ENCODE data around the gene CRYZ. TPM values are rescaled to one million over a fixed set of nuclear protein-coding genes. Genes with fewer than 3 reads are reported as not detected.

The CRYZ gene
- total and polyA plus RNA-seq, 10 of the 15 experiments (the other 5 are each of a cell fraction or from before 2014, with no cell fraction given): 53.4 to 194 (median 79.8) TPM

DNA sequence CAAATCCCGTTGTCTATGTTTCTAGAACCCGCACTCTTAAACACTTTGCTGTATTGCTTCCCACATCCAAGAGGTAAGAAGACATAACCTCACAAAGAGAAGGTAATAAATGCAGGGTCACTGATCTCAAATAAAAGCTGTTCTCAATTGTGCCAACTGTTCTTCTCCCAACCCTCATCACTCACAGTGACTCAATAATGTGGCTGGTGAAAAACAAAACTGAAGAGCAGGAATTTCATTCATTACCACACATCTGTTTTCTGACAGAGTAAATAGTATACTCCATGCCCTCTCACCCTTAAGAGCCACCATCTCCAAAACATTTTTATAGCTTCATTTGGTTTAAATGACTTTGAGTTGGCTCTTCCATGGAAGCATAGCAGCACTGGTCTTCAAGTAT is 53.0 kb downstream of the CRYZ start:
- no peaks in the 10 kb centered on the region for H4K20me1 ChIP-seq (ENCODE audit: control insufficient read depth, insufficient read depth)
- no peaks in the 10 kb centered on the region; the same call in 2 of the 3 replicates for H3K9me3 ChIP-seq (replicated peaks; ENCODE audit: control insufficient read depth, insufficient read depth, low read length)
- FAIRE-seq: no peak
- ChIA-PET CTCF (interaction anchor here (0.9 to 1.6 kb wide), 4 partner anchors 10 to 92 kb away, joined by 3 to 11 read pairs (median 3); no protein-coding TSS in a partner anchor), RAD21 (ENCODE audit: unreplicated experiment) (interaction anchor here (1.2 to 1.3 kb wide), 2 partner anchors 9 to 10 kb away, joined by 3 to 4 read pairs; no protein-coding TSS in a partner anchor), SMC1A (ENCODE audit: uncharacterized antibody, unreplicated experiment) (interaction anchor here (0.6 to 1.2 kb wide), 3 partner anchors 12 to 54 kb away, joined by 3 read pairs; no protein-coding TSS in a partner anchor), POLR2A (interaction anchor here (0.8 kb wide), 1 partner anchor 28 kb away, joined by 3 read pairs; no protein-coding TSS in a partner anchor)
- H2AFZ ChIP-seq (ENCODE audit: control insufficient read depth, low read depth, low read length): no peak overlapping the region
- no peak overlapping the region for H3K9ac ChIP-seq (ENCODE audit: control insufficient read depth, insufficient read depth, low read length)
- in situ Hi-C loops (cut with MboI) (loop anchor here (10.0 kb wide), 1 partner anchor 835 kb away; no protein-coding TSS in a partner anchor), intact Hi-C loops (cut with micrococcal nuclease; ENCODE audit: unreplicated experiment) (loop anchor here (5.0 to 10.0 kb wide), 2 partner anchors 103 to 675 kb away; no protein-coding TSS in a partner anchor)
- BruUV-seq (replicated peaks): no TSS peak
- TF ChIP-seq LARP7 (IDR thresholded peaks at IDR 0.05) (no peak), CHD1 (IDR thresholded peaks at IDR 0.05; ENCODE audit: low read depth, low read length) (no peak), EED (IDR thresholded peaks at IDR 0.05; ENCODE audit: low read depth) (no peak), HDAC2 (IDR thresholded peaks at IDR 0.05) (no peak), CREM (IDR thresholded peaks at IDR 0.05; ENCODE audit: low read depth) (no peak), KLF5 (IDR thresholded peaks at IDR 0.05; ENCODE audit: partially characterized antibody) (no peak), MEF2B (IDR thresholded peaks at IDR 0.05; ENCODE audit: partially characterized antibody, poor library complexity, severe bottlenecking) (no peak)
- TF ChIP-seq, protein P1, sequence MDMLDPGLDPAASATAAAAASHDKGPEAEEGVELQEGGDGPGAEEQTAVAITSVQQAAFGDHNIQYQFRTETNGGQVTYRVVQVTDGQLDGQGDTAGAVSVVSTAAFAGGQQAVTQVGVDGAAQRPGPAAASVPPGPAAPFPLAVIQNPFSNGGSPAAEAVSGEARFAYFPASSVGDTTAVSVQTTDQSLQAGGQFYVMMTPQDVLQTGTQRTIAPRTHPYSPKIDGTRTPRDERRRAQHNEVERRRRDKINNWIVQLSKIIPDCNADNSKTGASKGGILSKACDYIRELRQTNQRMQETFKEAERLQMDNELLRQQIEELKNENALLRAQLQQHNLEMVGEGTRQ (IDR thresholded peaks at IDR 0.05; ENCODE audit: borderline replicate concordance, low read depth, low read length): no peak
- TF ChIP-seq, protein P2, sequence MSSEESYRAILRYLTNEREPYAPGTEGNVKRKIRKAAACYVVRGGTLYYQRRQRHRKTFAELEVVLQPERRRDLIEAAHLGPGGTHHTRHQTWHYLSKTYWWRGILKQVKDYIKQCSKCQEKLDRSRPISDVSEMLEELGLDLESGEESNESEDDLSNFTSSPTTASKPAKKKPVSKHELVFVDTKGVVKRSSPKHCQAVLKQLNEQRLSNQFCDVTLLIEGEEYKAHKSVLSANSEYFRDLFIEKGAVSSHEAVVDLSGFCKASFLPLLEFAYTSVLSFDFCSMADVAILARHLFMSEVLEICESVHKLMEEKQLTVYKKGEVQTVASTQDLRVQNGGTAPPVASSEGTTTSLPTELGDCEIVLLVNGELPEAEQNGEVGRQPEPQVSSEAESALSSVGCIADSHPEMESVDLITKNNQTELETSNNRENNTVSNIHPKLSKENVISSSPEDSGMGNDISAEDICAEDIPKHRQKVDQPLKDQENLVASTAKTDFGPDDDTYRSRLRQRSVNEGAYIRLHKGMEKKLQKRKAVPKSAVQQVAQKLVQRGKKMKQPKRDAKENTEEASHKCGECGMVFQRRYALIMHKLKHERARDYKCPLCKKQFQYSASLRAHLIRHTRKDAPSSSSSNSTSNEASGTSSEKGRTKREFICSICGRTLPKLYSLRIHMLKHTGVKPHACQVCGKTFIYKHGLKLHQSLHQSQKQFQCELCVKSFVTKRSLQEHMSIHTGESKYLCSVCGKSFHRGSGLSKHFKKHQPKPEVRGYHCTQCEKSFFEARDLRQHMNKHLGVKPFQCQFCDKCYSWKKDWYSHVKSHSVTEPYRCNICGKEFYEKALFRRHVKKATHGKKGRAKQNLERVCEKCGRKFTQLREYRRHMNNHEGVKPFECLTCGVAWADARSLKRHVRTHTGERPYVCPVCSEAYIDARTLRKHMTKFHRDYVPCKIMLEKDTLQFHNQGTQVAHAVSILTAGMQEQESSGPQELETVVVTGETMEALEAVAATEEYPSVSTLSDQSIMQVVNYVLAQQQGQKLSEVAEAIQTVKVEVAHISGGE (CRISPR knock-in tag; IDR thresholded peaks at IDR 0.05): no peak
- no peak overlapping the region for H3K4me3 ChIP-seq
- no peaks in the 10 kb centered on the region for H3K36me3 ChIP-seq (ENCODE audit: control insufficient read depth in 2 of 2, insufficient read depth in 2 of 2, low read length in 1 of 2)
- WGBS (ENCODE audit: insufficient coverage, insufficient replicate concordance, low lambda C conversion rate, missing lambda C conversion rate): 94% methylated on average over 2 of the region's 2 CpGs
- no peak overlapping the region for H3K27ac ChIP-seq (ENCODE audit: control insufficient read depth, insufficient read depth)
- H3K79me2 ChIP-seq (ENCODE audit: control insufficient read depth, insufficient read depth, low read length): no peaks in the 10 kb centered on the region
- no peak for ATAC-seq
- H3K4me2 ChIP-seq (ENCODE audit: control insufficient read depth, insufficient read depth): no peak overlapping the region
- DNase-seq (ENCODE audit: low read depth, low spot score): no peak
- peaks cover 13% of the 10 kb centered on the region for H3K4me1 ChIP-seq (ENCODE audit: control insufficient read depth, insufficient read depth, low read length)
- H3K27me3 ChIP-seq (replicated peaks in 1 of 2; ENCODE audit: control insufficient read depth in 2 of 2, insufficient read depth in 2 of 2, low read length in 1 of 2): no peaks in the 10 kb centered on the region

All from GM12878 (cell line).